NCI-H748 (cell line): ENCODE measurements around the gene XPO5.

Experiments
- DNase-seq: peaks from one replicate; lab custom pipeline; 2025; ENCODE audit not compliant: unreplicated experiment; lab: John Stamatoyannopoulos, UW

XPO5 gene

GRCh38 chr6:43476746-43477145 is 99.1 kb downstream of the XPO5 start:
- no peak for DNase-seq

- DNase-seq = no peak
Measured at GRCh38 chr6:43475516-43475915, 100.3 kb downstream of the XPO5 start.

GRCh38 chr6:43472515-43472914 is 103.3 kb downstream of the XPO5 start:
- DNase-seq = no peak
